GM20000 (cell line): ENCODE data around the gene OR13D1.
"Not testable (repeated sequence)": the region's sequence is repeated elsewhere in the genome, so short reads cannot be mapped to it uniquely, and the experiment has no call there.

Experiments
- DNase-seq: peaks from one replicate; pipeline ENCODE4 v3.0.0; 2012; ENCODE audit warnings: low spot score
- CTCF ChIP-seq: IDR thresholded peaks from 2 replicates; pipeline ENCODE4 v1.5.1; 2012; ENCODE audit warnings: mild to moderate bottlenecking, control low read depth; ENCODE audit errors: extremely low read depth, missing control alignments

The OR13D1 gene

GRCh38 chr9:104694218-104694617 lies at the start of gene OR13D1:
OR13D1 (plus strand) TSS chr9:104694518; CDS start chr9:104694518, 0 bp downstream.
- TF ChIP-seq CTCF, result no peak

GRCh38 chr9:104658496-104659195 lies 35.7 kb upstream of the OR13D1 start:
- no peak for DNase-seq
- no peak for TF ChIP-seq CTCF

More at GRCh38 chr9:104694218-104694617, at the start of gene OR13D1:
- DNase-seq, result no peak

- no peak for TF ChIP-seq CTCF
- no peak for DNase-seq
Observed at GRCh38 chr9:104675611-104676010, 18.7 kb upstream of the OR13D1 start.

GRCh38 chr9:104682642-104683041 lies 11.7 kb upstream of the OR13D1 start:
- peak; percentile 25 for DNase-seq
- TF ChIP-seq CTCF, result no peak

GRCh38 chr9:104686081-104686480 lies 8.2 kb upstream of the OR13D1 start:
- TF ChIP-seq CTCF, result no peak
- no peak for DNase-seq

GRCh38 chr9:104700306-104700705 lies 6.0 kb downstream of the OR13D1 start:
- TF ChIP-seq CTCF, result no peak
- no peak for DNase-seq

- not testable (repeated sequence) for DNase-seq
Observed at GRCh38 chr9:104708737-104709136, 14.4 kb downstream of the OR13D1 start.

- DNase-seq, result no peak
- TF ChIP-seq CTCF, result no peak
Observed at GRCh38 chr9:104711604-104712003, 17.3 kb downstream of the OR13D1 start.
